NCI-H1417 (cell line): ENCODE results near the gene UCHL5.
"Not testable (repeated sequence)": the region's sequence is repeated elsewhere in the genome, so short reads cannot be mapped to it uniquely, and the experiment has no call there.

Experiments
- DNase-seq, 3 experiments: peaks; one replicate each; lab custom pipeline; 2025; lab: John Stamatoyannopoulos, UW

Gene UCHL5

DNA sequence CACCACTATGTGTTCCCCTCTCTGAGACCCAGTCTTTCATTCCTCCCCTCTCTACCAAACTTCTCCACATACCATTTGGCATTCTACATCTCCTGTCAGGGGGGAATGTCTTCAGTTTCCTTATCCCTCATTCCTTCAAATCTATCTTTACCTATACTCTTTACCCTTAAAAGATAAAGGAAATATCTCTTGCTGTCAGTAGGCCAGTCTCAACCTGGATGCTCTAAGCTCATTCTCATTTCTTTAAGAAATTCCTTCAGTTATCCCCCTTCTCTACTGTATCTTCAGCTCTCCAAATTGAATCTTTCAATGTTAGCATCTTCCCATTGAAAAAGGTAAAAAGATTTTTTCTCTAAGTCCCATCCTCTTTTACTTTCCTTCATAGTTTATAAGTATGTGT lies 6.8 kb upstream of the UCHL5 start:
- DNase-seq, result no peak

DNA sequence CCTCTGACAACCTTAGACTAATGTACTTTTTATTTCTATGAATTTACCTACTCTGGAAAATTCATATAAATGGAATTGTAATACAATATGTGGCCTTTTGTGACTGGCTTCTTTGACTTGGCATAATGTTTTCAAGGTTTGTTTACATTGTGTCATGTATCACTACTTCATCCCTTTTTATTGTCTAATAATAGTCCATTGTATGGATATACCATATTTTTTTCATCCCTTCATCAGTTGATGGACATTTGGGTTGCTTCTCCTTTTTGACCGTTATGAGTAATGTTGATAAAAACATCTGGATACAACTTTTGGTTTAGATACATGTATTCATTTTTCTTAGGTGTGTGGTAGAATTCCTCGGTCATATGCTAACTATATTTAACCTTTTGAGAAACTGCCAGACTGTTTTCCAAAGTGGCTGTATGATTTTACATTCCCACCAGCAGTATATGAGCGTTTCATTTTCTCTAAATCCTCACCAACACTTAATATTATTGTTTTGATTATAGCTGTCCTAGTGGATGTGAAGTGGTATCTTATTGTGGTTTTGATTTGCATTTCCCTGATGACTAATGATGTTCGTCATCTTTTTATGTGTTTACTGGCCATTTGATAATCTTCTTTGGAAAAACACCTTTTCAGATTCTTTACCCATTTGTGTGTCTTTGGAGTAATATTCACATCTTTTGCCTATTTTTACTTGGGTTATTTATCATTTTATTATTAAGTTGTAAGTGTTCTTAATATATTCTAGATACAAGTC lies 3.7 kb upstream of the UCHL5 start:
- DNase-seq, result no peak

DNA sequence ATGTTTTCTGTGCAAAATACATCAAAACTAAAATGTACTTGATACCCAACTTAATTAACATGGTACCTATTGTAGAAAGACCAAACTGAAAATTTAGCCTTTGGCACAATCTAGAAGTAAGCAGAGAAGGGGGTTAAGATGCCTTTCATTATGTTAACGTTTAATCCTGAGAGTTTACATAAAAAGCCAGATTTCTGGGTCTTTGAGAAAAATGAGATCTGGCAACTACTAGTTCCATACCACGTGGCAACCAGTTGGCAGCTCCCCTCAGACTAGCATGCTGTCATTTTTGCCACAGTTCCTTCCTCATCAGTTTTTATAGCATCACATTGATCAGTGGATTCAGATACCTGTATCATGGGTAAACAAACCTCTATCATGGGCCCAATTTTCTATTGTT lies 1.8 kb upstream of the UCHL5 start:
- peak in 1 of 3 experiments; percentile 14 for DNase-seq

DNA sequence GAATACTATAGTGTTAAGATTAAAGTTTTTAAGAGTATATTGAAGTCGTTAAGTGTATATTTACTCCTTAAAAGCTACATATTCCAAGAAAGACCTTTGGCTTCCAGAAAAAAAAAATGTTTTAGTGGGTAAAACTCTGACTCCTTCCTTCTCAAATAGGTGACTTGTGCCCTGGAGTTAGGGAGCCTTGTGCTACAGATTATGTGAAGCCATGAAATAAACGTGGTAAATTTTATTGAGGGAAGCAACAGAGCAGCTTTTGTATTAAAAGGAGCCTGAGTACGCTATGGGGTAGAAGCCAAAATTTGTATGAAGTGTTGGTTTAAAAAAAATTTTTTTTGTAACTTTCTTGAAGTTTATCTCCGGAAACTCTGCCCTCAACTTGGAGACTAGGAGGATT lies 1.2 kb upstream of the UCHL5 start:
- DNase-seq, result peak in 1 of 3 experiments; percentile 59

DNA sequence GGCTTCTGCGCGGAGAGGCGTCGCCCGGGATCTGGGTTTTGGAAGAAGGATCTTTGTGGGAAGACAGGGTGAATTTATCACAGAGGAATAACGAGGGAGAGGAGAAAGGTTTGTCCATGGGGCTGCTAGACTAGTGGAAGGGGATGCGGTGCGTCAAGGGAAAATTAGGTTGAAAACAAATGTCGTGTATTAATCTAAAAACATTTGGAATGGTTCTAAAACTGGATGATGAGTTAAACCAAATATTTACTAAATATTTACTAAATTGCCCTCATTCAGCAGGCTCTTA lies 899 bp upstream of the UCHL5 start:
- no peak for DNase-seq

DNA sequence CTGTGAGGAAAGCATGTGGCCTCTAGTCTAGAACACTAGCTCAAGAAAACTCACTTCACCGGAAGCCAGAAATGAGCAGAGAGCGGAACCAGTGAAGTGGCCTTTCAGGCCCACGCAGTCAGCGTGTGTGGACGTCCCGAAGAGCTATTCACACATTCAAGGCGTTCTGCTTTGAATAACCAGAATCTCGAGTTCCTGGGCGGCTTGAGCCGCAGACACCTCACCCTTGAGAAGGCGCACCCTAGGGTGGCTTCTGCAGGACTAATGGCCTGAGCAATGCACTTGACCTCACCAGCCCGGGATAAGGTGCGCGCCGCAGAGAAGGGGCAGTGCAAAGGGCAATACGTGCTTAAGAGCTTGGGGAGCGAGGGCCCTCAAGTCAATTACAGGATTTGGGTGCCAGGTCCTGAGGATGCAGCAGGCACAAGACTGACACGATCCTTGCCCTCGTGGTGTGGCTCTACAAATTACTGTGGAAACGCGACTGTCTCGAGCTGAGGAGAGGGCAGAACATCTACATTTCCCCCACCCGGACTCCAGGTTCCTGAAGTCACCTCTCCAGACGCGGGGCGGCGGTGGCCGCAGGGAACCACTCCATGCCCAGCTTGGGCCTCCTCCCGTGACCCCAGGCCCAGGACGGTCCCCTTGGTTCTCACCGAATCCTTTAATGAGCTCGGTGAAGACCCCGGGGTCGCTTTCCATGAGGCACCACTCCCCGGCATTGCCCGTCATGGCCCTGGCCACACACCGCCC lies 455 bp downstream of the UCHL5 start:
- peak; percentile 64 to 83 (median 82) for DNase-seq

DNA sequence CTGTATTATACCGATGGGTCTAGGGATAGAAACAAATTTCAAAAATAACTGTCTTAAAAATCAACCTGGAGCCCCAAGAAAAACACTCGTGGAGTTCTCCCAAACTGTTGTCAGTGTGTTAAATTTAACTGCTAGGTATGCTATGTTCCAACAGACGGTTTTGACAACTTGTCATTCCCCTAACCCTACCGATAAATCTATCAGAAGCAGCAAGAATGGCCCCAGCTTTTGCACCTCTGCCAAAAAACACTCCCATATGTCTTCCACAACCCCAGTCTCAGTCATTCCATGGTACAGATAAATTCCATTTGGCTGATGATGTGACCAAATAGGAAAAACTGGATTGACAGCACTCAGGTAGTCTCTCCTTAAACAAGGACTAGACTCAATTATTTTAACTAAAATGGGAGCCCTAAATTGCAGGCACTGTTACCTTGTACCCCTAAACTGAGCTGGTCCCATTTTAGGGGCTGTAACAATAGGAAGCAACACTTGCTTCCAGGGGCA lies 4.9 kb downstream of the UCHL5 start:
- DNase-seq, result no peak

DNA sequence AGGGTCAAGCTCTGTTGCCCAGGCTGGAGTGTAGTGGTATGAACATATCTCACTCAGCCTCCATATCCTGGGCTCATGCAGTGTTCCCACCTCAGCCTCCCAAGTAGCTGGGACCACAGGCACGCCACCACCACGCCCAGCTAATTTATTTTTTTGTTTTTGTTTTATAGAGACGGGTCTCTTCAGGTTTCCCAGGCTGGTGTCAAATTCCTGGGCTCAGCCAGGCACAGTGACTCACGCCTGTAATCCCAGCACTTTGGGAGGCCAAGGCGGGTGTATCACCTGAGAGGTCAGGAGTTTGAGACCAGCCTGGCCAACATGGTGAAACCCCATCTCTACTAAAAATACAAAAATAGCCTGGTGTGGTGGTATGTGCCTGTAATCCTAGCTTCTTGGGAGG lies 10.2 kb downstream of the UCHL5 start:
- DNase-seq, result not testable (repeated sequence)

DNA sequence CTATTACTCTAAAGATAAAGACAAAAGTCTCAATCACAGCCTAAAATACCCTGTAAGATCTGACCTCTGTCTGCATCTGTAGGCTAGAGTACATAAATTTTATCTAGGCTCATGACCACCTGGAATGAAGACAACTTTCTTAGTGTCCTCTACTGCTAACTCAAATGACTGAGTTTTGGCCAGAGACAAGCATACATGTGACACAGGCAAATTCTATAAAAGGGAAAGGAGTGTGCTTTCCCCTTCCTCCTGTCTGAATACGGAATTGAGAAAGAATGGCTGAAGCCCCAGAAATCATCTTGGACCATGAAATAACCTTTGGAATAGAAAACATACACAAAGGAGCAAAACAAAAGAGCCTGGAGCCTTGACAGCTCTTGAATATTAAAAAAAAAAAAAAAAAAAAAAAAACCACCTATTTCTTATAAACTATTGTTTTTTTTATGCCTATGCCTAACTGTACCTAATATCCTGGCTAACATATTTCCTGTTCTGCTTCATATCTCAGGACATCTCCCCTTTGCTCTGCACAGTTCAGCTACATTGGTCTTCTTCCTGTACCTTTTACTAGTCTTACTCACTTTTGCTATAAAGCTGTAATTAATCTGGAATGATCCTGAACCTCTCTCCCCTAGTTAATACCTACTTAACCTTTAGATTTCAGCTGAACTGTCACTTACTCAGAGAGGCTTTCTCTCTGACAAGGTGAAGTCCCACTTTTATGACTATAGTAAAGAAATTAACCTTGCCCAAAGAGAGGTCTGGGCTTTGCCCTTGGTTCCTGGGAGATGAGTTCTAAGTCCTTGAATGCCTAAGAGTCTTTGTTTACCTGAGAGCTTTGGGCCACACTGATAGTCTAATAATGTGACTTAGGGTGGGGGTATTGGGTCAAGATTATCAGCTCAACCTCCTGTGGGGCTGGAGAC lies 16.1 kb downstream of the UCHL5 start:
- no peak for DNase-seq

DNA sequence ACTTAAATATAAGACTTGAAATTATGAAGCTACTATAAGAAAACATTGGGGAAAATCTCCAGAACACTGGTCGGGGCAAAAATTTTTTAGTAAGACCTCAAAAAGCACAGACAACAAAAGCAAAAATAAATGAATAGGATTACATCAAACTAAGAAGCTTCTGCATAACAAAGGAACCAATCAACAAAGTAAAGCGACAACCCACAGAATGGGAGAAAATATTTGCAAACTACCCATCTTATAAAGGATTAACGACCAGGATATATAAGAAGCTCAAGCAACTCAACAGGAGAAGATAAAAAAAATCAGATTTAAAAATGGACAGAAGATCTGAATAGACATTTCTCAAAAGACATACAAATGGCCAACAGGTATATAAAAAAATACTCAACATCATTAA lies 19.1 kb downstream of the UCHL5 start:
- DNase-seq, result no peak

DNA sequence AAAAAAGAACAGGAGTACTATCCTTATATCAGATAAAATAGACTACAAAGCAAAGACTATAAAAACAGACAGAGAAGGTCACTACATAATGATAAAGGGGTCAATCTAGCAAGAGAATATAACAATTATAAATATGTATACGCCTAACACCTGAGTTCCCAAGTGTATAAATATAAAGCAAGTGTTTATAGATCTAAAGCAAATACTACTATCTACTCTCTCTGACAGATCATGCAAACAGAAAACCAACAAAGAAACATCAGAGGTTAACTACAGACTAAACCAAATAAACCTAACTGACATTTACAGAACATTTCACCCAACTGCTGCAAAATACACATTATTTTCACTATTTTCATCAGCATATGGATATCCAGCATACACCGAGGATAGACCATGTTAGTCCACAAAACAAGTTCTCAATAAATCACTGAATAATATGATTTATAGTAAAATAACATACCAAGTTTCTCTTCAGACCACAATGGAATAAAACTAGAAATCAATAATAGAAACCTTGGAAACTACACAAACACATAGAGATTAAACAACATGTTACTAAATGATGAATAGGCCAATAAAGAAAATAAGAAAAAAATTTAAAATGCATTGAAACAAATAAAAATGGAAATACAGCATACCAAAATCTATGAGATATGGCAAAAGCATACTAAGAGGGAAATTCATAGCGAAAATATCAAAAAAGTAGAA lies 22.7 kb downstream of the UCHL5 start:
- peak in 1 of 3 experiments; percentile 25 for DNase-seq

DNA sequence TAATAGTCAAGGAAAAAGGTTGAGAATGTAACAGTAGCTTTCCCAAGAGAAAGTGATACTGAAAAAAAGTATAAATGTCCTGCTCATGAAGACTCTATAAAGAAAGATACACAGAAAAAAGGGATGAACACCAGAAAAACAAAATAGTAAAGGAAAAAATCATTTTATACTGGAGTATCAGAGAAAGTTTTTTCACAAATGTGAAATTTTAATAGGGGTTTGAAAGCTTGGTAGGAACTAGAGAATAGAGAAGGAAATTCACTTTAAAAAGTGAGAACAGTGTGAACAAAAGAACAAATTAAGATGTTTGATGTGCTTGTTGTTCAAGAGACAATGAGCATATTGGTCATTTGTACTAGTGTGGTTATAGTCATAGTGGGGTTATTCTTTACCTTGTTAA lies 25.6 kb downstream of the UCHL5 start:
- DNase-seq, result no peak

DNA sequence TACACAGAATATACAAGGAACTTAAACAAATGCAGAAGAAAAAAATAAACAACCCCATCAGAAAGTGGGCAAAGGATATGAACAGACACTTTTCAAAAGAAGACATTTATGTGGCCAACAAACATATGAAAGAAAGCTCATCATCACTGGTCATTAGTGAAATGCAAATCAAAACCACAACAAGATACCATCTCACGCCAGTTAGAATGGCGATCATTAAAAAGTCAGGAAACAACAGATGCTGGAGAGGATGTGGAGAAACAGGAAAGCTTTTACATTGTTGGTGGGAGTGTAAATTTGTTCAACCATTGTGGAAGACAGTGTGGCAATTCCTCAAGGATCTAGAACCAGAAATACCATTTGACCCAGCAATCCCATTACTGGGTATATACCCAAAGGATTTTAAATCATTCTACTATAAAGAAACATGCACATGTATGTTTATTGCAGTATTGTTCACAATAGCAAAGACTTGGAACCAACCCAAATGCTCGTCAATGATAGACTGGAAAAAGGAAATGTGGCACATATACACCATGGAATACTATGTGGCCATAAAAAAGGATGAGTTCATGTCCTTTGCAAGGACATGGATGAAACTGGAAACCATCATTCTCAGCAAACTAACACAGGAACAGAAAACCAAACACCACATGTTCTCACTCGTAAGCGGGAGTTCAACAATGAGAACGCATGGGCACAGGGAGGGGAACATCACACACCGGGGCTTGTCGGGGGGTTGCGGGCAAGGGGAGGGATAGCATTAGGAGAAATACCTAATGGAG lies 26.3 kb downstream of the UCHL5 start:
- not testable (repeated sequence) for DNase-seq

DNA sequence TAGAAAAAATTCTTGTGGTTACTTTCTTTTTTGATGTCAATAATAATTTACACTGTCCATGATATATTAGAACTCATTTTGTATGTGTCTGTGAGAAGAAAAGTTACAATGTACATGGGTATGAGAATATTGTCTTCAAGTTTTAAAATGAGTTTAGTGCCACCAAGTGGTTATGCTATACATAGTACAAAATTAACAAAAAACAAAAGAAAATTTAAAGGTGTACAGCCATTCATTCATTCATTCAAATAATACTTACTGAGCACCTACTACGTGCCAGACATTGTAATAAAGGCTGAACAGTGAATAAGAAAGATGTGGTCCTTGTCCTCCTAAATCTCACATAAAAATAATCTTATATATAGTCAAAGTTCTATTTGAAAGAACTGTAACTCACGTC lies 27.7 kb downstream of the UCHL5 start:
- DNase-seq, result no peak

DNA sequence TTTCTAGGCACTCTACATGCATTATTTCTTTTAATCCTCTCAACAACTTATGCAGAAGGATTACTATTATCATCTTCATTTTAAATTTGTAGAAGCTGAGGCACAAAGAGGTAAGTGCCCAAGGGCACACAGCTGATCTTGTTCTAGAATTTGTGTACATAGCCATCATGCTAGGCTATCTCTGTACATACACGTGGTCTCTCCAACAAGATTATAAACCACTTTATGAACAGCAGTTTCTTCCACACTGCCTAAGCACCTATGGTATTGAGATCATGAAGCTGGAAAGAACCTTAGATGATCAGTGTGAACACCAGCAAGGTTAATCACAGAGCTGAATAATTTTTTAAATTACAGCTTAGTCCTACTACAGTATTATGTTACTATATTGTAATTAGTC lies 28.9 kb downstream of the UCHL5 start:
- DNase-seq, result no peak

DNA sequence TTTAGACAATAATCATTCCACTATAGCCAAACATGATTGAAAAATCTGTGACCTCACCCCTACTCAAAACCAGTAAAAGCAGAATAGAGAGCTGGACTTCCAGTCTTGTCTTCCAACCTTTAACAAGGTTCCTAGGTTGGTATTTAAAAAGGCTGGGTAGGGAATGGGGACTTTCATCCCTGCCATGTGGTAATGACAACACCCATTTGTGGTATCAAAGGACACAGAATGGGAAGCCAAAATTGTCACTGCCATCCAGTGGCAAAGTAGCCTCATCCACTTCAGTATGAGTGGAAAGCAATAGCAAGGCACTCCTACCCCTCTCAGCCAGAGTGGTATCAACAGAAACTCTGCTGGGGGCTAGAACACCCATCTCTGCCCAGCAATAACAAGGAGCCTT lies 33.9 kb downstream of the UCHL5 start:
- no peak for DNase-seq

DNA sequence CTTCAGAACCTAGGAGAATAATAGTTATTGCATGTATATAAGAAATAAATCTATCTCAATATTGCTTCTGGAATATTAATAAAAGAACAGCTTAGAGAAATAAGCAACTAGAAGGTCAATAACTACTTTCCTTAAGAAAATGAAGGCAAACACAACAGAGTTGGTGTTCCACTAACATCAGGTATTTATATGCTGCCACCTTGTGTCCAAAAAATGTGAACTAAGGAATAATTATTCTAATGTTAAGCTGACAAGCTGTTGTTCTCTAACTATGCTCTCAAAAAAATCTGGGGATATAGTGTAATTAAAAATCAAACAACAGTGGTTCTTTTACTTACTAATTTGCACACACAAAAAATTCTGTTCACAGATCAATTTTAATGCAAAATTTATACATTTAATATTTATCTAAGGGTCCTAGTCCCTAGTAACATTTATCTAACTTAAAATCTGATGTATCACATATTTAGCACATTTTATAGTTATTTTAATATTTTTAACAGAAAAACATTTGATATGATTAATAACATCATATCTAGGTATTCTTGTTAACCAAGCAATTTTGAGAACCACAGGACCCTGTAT lies 39.6 kb downstream of the UCHL5 start:
- peak; percentile 2 to 76 (median 22) for DNase-seq

DNA sequence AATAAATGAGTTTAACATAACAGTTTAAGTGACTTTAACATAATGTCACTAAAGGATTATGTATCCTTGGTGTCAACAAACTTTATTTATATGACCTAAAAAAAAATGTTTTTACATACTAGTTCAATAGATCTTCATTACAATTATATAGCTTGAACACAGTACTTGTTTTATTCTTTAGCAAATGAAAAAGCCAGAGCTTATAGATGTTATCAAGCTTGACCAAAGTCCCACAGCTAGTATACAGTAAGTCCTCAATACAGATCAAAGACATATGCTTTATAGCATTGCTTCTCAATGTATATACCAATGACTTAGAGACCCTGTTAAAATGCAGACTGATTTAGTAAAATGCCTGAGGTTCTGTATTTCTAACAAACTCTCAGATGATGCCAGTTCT lies 42.4 kb downstream of the UCHL5 start:
- no peak for DNase-seq

DNA sequence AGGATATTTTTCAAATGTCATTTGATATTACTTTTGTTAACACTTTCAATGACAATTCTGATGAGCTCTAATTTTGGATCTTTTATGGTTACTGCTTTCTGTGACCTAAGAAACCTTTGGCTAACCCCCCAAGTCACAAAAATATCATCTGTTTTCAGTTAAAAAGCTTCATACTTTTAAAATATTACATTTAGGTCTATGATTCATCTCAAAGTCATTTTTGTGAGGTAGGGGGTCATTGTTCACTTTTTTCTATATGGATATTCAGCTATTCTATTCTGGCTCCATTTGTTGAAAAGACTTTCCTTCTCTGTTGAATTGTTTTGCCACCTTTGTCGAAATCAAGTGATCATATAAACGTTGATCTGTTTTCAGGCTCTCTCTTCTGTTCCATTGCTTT lies 44.8 kb downstream of the UCHL5 start:
- DNase-seq, result no peak

DNA sequence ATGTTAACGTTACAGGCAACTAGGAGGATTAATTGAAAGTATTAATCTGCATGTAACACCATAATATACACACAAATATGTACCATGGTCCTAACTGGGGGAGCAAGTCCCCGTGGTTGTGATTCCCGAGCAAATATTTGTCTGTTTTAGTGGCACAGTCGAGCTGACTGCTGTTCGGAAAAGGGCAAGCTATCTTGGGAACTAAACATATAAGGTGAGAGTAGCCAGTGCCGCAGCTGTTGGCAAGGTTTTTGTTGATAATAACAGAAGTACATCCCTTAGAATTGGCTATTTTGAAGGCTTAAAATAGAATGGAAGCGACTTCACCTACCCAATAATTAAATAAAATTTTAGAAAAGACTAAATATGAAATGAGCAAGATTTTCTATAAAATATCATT lies 45.5 kb downstream of the UCHL5 start:
- DNase-seq, result no peak

DNA sequence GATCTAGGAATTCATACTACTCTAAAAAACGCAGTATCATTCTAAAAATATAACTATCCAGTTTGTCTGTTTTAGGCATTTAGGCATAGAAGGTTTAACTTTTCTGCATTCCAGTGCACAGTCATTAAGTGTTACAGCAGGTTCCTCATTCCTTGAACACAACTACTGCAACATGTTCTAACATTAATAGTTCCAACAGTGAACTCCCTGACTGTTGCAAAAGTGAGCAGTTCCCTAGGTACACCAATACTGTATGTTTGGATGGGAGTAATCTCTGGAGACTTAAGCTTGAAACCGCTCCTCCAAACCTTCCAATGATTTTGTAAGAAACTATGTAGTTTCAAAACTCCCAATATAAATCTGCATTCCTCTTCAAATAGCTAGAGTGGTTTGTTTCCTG lies 46.2 kb downstream of the UCHL5 start:
- no peak for DNase-seq
